ENCODE data around the gene SEMA4B.

Gene SEMA4B

DNA sequence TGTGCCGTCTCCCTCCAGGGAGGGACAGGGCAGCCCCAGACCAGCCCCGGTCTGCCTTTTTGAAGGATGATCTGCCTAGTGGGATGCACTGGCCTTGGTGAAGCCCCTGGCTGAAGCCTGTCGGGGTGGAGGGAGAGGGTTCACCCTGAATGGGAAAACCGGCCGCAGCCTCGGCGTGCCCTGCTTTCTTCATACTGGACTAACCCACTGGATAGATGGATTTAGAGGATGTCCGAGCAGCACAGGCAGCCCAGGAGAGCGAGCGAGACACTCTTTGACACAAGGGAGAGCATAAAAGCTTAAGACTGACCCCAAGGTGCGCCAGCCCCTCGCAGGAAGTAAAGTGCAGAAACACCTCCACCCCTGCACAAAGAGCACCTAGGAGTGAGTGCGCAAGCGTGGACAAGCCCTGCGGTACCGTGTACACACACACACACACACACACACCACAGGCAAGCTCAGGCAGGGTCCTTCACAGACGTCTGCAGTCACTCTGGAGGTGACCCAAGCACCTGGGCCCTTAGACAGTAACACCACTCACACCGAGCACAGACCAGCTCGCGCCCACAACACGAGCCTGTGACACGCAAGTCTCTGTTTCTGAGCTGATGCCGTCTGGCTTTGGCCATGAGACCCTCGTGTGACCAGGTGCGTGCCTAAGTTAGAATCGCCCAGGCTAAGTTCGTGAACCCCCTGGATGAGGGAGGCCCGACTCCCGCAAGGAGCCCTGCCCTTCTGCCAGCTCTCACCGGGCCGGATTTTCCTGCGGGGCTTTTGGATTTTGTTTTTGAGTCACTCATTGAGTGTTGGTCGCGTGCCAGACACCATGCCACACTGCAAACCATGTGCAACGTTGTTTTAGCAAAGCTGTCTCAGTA is 11.3 kb downstream of the SEMA4B start:
- no peak for DNase-seq

GRCh38 chr15:90213122-90213817 is 12.1 kb downstream of the SEMA4B start:
- Histone ChIP-seq H3K27me3 (replicated peaks) (no peaks in the 10 kb centered on the region), H3K36me3 (replicated peaks) (no peaks in the 10 kb centered on the region), H3K4me3 (ENCODE audit: low read depth, low read length) (no peak overlapping the region), H3K27ac (no peak overlapping the region)
- in situ Hi-C loops (cut with HindIII; ENCODE audit: low pct_ligation_motif_present, low sequenced_read_pairs) = no loop called here
- no peak for TF ChIP-seq CTCF (IDR thresholded peaks at IDR 0.05; ENCODE audit: low read depth, low read length, missing control alignments)
- no peak for DNase-seq

More for the DNA sequence above, 11.3 kb downstream of the SEMA4B start:
- in situ Hi-C loops (cut with HindIII; ENCODE audit: low pct_ligation_motif_present, low sequenced_read_pairs) = no loop called here
- Histone ChIP-seq H3K4me3 (ENCODE audit: low read depth, low read length) (no peak overlapping the region), H3K36me3 (replicated peaks) (no peaks in the 10 kb centered on the region), H3K27me3 (replicated peaks) (no peaks in the 10 kb centered on the region), H3K27ac (no peak overlapping the region)
- no peak for TF ChIP-seq CTCF (IDR thresholded peaks at IDR 0.05; ENCODE audit: low read depth, low read length, missing control alignments)

GRCh38 chr15:90213818-90214204 is 12.7 kb downstream of the SEMA4B start:
- no peaks in the 10 kb centered on the region for H3K27me3 ChIP-seq (replicated peaks)
- TF ChIP-seq CTCF (IDR thresholded peaks at IDR 0.05; ENCODE audit: low read depth, low read length, missing control alignments) = no peak
- no peaks in the 10 kb centered on the region for H3K36me3 ChIP-seq (replicated peaks)
- DNase-seq = no peak
- in situ Hi-C loops (cut with HindIII; ENCODE audit: low pct_ligation_motif_present, low sequenced_read_pairs) = no loop called here
- H3K4me3 ChIP-seq (ENCODE audit: low read depth, low read length) = no peak overlapping the region
- H3K27ac ChIP-seq = no peak overlapping the region

DNA sequence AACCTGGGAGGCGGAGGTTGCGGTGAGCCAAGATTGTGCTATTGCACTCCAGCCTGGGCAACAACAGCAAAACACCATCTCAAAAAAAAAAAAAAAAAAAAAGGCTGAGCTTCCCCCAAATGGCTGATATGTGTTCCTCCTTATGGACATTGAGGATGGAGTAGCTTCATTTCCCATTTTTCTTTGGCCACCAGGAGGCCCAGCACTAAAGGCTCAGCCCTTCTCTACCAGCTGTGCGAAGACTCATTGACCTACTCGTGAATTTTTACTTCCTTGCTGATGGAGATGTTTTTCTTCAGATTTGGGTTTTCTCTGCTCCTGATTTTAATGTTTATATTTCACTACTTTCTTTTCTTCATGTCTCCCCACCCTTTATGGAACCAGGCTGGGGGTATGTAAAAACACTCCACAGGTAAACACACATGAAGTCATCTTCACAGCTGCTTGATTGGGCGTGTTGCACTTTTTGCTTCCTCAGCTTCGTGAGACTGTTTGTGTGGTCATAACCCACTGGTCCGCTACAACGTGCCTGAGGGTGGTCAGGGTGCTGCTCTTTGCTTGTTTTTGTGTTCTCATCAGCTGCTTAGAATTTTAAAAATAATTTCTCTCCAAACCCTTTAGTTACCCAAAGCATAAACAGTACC is 13.5 kb downstream of the SEMA4B start:
- in situ Hi-C loops (cut with HindIII; ENCODE audit: low pct_ligation_motif_present, low sequenced_read_pairs) = no loop called here
- TF ChIP-seq CTCF (IDR thresholded peaks at IDR 0.05; ENCODE audit: low read depth, low read length, missing control alignments) = peak; percentile 62
- H3K36me3 ChIP-seq (replicated peaks) = no peaks in the 10 kb centered on the region
- DNase-seq = no peak
- H3K27ac ChIP-seq = no peak overlapping the region
- no peaks in the 10 kb centered on the region for H3K27me3 ChIP-seq (replicated peaks)
- no peak overlapping the region for H3K4me3 ChIP-seq (ENCODE audit: low read depth, low read length)

- DNase-seq = no peak
- H3K27me3 ChIP-seq (replicated peaks) = no peaks in the 10 kb centered on the region
- H3K4me3 ChIP-seq (ENCODE audit: low read depth, low read length) = no peak overlapping the region
- H3K36me3 ChIP-seq (replicated peaks) = no peaks in the 10 kb centered on the region
- TF ChIP-seq CTCF (IDR thresholded peaks at IDR 0.05; ENCODE audit: low read depth, low read length, missing control alignments) = no peak
- H3K27ac ChIP-seq = no peak overlapping the region
- in situ Hi-C loops (cut with HindIII; ENCODE audit: low pct_ligation_motif_present, low sequenced_read_pairs) = no loop called here
Observed at GRCh38 chr15:90217671-90218394, 16.7 kb downstream of the SEMA4B start.
